Stimulated activated CD8-positive, alpha-beta memory T cell treated with anti-CD3 and anti-CD28 coated beads, Interleukin-7, amount 100 ng/mL, for 24 hours (primary cell): ENCODE data around the gene HP.
A peak's percentile ranks its signal among the peaks of the same experiment; 100 is the strongest.

Experiments
- DNase-seq: peaks from one replicate; pipeline ENCODE4 v3.0.0-alpha.2; 2020; ENCODE audit warnings: low read depth

The HP gene

GRCh38 chr16:72085002-72085401 is 30.7 kb downstream of the HP start:
- no peak for DNase-seq

GRCh38 chr16:72091217-72091616 is 36.9 kb downstream of the HP start:
- DNase-seq, result no peak

- DNase-seq, result no peak
Observed at GRCh38 chr16:72092832-72093447, 38.6 kb downstream of the HP start.

GRCh38 chr16:72093448-72094265 is 39.4 kb downstream of the HP start, which contains the start of the genes DHX38 and TXNL4B:
Gene DHX38 (plus strand): TSS chr16:72093847. CDS start chr16:72096158, 2,311 bp downstream.
Gene TXNL4B (minus strand): TSS chr16:72093620. CDS start chr16:72090749, 2,871 bp downstream.
- DNase-seq, result peak; percentile 78

GRCh38 chr16:72094266-72094610 is 39.9 kb downstream of the HP start:
- DNase-seq, result peak; percentile 3

GRCh38 chr16:72098936-72099335 is 44.6 kb downstream of the HP start:
- no peak for DNase-seq

- DNase-seq, result peak; percentile 6
Observed at GRCh38 chr16:72099377-72099818, 45.1 kb downstream of the HP start.

- no peak for DNase-seq
Observed at GRCh38 chr16:72101195-72101594, 46.9 kb downstream of the HP start.

- DNase-seq, result no peak
Observed at GRCh38 chr16:72104905-72105304, 50.6 kb downstream of the HP start.

GRCh38 chr16:72105978-72106377 is 51.7 kb downstream of the HP start:
- DNase-seq, result no peak

GRCh38 chr16:72107371-72107770 is 53.1 kb downstream of the HP start:
- DNase-seq, result no peak

- no peak for DNase-seq
Observed at GRCh38 chr16:72108353-72109102, 54.2 kb downstream of the HP start.

GRCh38 chr16:72109300-72109699 is 55.0 kb downstream of the HP start:
- no peak for DNase-seq

- no peak for DNase-seq
Observed at GRCh38 chr16:72109966-72110530, 55.7 kb downstream of the HP start.
